A204.1 (cell line): ENCODE measurements around the gene PPIL6.
"Not testable (repeated sequence)": the region's sequence is repeated elsewhere in the genome, so short reads cannot be mapped to it uniquely, and the experiment has no call there.

ENCODE experiments used
- FAIRE-seq: peaks from 2 replicates; lab custom pipeline; 2012; peaks lifted over from hg19 to GRCh38; lab: Jason Lieb, UNC

Gene PPIL6

GRCh38 chr6:109466212-109466923, 25.9 kb upstream of the PPIL6 start:
- no peak for FAIRE-seq

DNA sequence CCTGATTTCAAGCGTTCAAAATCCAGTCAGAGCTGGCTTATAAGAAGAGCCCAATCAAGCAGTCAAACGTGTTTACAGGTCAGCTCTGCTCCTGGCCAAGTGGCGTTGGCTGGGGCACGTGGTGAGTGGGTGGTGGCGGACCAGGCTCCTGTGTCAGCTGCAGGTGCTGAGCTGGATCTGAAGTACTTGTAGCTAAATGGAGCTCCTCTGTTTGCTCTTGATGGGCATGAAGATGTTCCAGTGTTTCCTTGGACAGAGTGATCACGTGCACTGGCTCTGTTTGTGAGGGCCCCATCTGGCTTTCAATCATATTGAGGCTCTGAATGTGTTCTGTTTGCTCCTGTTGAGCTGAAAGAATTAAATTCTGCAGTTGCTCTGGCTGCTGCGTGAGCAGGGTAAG, 25.3 kb upstream of the PPIL6 start:
- no peak for FAIRE-seq

- FAIRE-seq: no peak
These were observed 21.5 kb upstream of the PPIL6 start for GRCh38 chr6:109461733-109462526.

GRCh38 chr6:109461205-109461604, 20.8 kb upstream of the PPIL6 start:
- not testable (repeated sequence) for FAIRE-seq

DNA sequence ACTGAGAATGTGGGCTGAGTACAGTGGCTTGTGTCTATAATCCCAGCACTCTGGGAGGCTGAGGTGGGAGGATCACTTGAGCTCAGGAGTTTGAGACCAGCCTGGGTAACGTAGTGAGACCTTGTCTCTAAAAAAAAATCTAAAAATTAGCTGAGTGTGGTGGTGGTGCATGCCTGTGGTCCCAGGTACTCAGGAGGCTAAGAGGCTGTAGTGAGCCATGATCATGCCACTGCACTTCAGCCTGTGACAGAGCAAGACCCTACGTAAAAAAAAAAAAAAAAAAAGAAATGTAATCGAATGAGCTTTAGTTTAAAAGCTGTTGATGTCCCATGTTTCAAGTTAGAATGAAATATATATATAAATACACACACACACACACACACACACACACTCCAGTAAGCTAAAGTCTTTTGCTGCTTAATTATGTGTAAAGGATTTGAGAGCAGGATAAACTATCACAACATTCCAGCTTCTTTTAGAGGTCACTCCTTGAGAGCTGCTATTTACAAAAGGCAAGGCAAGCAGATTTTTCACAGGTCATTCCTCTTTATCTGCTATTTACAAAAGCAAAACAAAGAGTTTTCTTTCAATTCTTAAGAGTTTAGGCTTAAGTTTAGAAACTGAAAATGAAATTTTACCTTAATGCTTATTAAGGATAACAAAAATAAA, 19.9 kb upstream of the PPIL6 start:
- FAIRE-seq: no peak

GRCh38 chr6:109458774-109459531, 18.5 kb upstream of the PPIL6 start:
- no peak for FAIRE-seq

DNA sequence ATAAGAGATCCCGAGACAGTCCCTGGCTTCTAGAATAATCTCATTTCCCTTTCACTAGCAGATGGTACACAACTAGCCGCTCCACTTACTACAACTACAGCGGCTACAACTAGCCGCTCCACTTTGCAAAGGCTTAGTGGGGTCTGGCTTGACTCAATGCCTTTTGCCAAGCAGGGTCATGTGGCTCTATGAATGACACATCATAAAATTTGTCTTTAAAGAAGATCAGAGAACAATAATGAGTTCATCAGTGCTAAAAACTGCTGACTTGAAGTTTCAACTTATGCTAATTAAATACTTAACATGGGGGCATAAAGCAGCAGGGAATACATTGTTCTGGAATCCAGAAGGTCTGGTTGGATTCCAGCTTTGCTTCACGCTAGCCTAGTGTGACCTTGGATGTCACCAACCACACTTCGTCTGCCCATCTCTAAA, 17.2 kb upstream of the PPIL6 start:
- no peak for FAIRE-seq

GRCh38 chr6:109456710-109457561, 16.5 kb upstream of the PPIL6 start:
- FAIRE-seq: no peak

GRCh38 chr6:109456111-109456583, 15.7 kb upstream of the PPIL6 start:
- FAIRE-seq: no peak

DNA sequence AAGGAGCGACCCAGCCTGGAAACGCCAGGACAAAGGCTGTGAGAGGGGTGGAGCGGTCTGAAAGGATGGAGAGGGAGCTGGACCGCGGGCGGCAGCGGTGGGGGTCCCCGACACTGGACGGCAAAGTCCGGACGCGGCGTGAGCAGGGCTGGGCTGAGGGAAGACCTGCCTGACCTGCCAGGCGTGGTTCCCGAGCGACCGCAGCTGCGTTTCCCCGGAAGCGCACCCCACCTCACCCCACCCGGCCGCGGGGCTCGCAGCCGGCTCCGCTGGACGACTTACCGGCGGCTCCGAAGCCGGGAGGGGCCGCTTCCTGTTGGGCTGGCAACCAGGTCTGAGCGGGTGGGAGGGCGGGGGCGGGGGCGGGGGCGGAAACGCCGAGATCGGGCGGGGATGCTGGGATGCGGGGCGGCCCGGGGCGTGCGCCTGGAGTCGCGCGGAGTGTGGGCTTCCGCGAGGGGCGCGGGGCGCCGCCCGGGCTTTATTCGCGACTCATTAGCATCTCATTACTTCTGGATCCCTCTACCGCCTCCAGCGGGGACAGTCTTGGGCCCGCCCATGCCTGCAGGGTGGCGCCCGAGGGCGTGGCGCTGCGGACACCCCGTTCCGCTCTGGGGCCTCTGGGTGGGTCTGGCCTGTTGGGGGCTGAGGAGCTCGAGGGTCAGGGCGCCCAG, 15.1 kb upstream of the PPIL6 start, which contains the start of gene MICAL1:
MICAL1 (minus strand) TSS at position 336 of the 674 bp plus-strand sequence. CDS start 1,576 bp downstream, outside the sequence.
- no peak for FAIRE-seq

- no peak for FAIRE-seq
These were observed 14.3 kb upstream of the PPIL6 start for GRCh38 chr6:109454496-109455436.

GRCh38 chr6:109453594-109454495, 13.4 kb upstream of the PPIL6 start:
- FAIRE-seq: no peak

DNA sequence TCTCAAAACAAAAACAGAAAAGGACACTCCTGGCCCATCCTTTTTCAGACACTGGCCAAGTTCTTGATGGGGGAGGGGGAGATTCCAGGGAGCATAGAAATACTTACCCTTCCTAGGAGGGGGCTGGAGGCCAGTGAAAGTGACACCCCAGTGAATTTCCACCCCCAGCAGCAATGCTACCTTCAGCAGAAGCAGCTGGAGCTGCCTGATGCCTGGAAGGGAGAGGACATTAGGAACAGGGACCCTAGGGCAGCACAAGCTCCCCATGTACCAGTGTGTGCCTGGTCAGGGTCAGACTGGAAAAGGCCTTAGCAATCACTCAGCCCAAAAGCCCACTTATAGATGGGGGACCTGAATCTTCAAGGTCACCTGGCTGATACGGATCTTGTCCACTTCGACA, 12.7 kb upstream of the PPIL6 start:
- no peak for FAIRE-seq

GRCh38 chr6:109452181-109452580, 11.8 kb upstream of the PPIL6 start:
- no peak for FAIRE-seq

- no peak for FAIRE-seq
These were observed 10.9 kb upstream of the PPIL6 start for GRCh38 chr6:109451376-109451775.

DNA sequence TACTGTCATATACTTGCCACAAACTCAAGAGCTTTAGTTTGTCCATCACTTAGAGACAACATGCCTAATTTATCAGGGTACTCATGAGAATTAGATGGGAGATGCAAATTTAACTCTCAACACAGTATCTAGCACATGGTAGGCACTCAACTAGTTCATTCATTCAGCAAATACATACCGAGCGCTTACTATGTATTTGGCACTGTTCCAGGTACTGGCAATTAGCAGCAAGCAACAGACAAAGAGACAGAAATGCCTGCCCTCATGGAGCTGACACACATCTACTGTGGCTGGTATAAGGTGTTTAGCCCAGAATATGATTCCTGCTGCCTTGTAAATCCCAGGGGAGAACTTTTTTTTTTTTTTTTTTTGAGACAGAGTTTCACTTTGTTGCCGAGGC, 10.4 kb upstream of the PPIL6 start:
- FAIRE-seq: no peak

DNA sequence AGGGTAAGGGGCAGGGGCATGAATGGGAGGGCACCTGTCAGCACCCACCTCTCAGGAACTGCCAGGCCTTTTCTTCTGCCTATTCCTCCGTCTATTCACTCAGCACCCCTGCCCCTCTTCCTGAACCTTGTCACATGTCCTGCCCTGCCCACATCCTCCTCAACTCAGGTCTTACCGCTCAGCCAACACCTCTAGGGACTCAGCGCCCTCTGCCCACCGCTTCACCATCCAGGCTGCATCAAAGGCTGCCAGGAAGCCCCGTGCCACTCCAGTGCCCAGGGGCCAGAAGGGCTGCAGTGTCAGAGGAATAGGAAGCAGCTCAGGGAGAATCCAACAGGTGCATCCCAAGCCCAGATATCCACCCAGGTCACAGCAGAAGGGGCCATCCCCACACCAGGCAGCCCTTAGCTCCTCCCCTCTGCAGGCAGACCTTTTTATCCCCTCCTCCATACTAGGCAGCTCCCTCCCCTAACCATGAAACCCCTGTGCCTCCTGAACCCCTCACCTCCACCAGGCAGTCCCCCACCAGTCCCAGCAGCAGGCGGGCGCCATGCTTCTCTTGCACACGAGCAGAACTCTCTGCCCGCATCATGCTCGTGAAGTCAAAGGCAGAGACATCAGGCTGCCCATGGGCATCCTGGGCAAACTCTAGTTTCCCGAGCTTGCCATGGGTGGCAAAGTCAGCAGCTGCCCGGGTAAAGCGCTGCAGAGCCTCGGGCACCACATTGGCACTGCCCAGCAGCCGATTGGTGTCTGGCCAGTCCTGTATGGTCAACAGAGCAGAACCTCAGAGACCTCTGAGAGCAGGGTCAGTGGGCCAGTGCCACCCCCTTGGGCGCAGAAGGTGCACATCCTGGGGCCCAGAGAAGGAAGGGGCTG, 9.6 kb upstream of the PPIL6 start:
- no peak for FAIRE-seq
